ENCODE data around the gene LGALS9.

The LGALS9 gene

GRCh38 chr17:27627514-27627913 lies 3.5 kb upstream of the LGALS9 start:
- TF ChIP-seq TAF1 (IDR thresholded peaks at IDR 0.05; ENCODE audit: low read depth) (no peak), MAX (IDR thresholded peaks at IDR 0.05) (no peak), USF1 (IDR thresholded peaks at IDR 0.05) (no peak), FOXM1 (IDR thresholded peaks at IDR 0.05; ENCODE audit: borderline replicate concordance, low read depth) (no peak), RAD21 (IDR thresholded peaks at IDR 0.05; ENCODE audit: low read depth) (no peak)

GRCh38 chr17:27628376-27628775 lies 2.6 kb upstream of the LGALS9 start:
- TF ChIP-seq FOXM1 (IDR thresholded peaks at IDR 0.05; ENCODE audit: borderline replicate concordance, low read depth): no peak
- TF ChIP-seq EGR1 (IDR thresholded peaks at IDR 0.05): no peak
- no peak for TF ChIP-seq USF1 (IDR thresholded peaks at IDR 0.05)
- no peak for TF ChIP-seq TEAD4 (IDR thresholded peaks at IDR 0.05)
- no peak for TF ChIP-seq NFIC (IDR thresholded peaks at IDR 0.05)
- TF ChIP-seq CREB1 (IDR thresholded peaks at IDR 0.05; ENCODE audit: low read depth): no peak
- TF ChIP-seq CEBPB (IDR thresholded peaks at IDR 0.05): no peak
- TF ChIP-seq TAF1 (IDR thresholded peaks at IDR 0.05; ENCODE audit: low read depth): no peak

GRCh38 chr17:27631411-27631760 lies 398 bp downstream of the LGALS9 start:
- no peak for TF ChIP-seq CREB1 (IDR thresholded peaks at IDR 0.05; ENCODE audit: low read depth)
- TF ChIP-seq TEAD4 (IDR thresholded peaks at IDR 0.05): no peak
- no peak for TF ChIP-seq ZBTB7A (IDR thresholded peaks at IDR 0.05; ENCODE audit: low read depth)
- TF ChIP-seq FOXM1 (IDR thresholded peaks at IDR 0.05; ENCODE audit: borderline replicate concordance, low read depth): no peak
- TF ChIP-seq EGR1 (IDR thresholded peaks at IDR 0.05): no peak
- TF ChIP-seq MAX (IDR thresholded peaks at IDR 0.05): no peak
- TF ChIP-seq REST (IDR thresholded peaks at IDR 0.05; ENCODE audit: low read depth): no peak
- TF ChIP-seq EP300 (IDR thresholded peaks at IDR 0.05; ENCODE audit: borderline replicate concordance): no peak
- TF ChIP-seq USF1 (IDR thresholded peaks at IDR 0.05): no peak
- TF ChIP-seq RAD21 (IDR thresholded peaks at IDR 0.05; ENCODE audit: low read depth): no peak
- TF ChIP-seq TCF12 (IDR thresholded peaks at IDR 0.05; ENCODE audit: low read depth): no peak
- TF ChIP-seq CEBPB (IDR thresholded peaks at IDR 0.05): no peak
- no peak for TF ChIP-seq YY1 (IDR thresholded peaks at IDR 0.05; ENCODE audit: low read depth)
- no peak for TF ChIP-seq NFIC (IDR thresholded peaks at IDR 0.05)
- TF ChIP-seq TAF1 (IDR thresholded peaks at IDR 0.05; ENCODE audit: low read depth): no peak

- TF ChIP-seq FOXM1 (IDR thresholded peaks at IDR 0.05; ENCODE audit: borderline replicate concordance, low read depth) (no peak), USF1 (IDR thresholded peaks at IDR 0.05) (no peak), NFIC (IDR thresholded peaks at IDR 0.05) (no peak), CREB1 (IDR thresholded peaks at IDR 0.05; ENCODE audit: low read depth) (no peak), RAD21 (IDR thresholded peaks at IDR 0.05; ENCODE audit: low read depth) (no peak), ZBTB7A (IDR thresholded peaks at IDR 0.05; ENCODE audit: low read depth) (no peak), TAF1 (IDR thresholded peaks at IDR 0.05; ENCODE audit: low read depth) (no peak), EGR1 (IDR thresholded peaks at IDR 0.05) (no peak)
These were observed 1.1 kb downstream of the LGALS9 start for GRCh38 chr17:27631897-27632725.

GRCh38 chr17:27633312-27634025 lies 2.5 kb downstream of the LGALS9 start:
- TF ChIP-seq ZBTB7A (IDR thresholded peaks at IDR 0.05; ENCODE audit: low read depth) (no peak), USF1 (IDR thresholded peaks at IDR 0.05) (no peak), EGR1 (IDR thresholded peaks at IDR 0.05) (no peak), CEBPB (IDR thresholded peaks at IDR 0.05) (no peak), YY1 (IDR thresholded peaks at IDR 0.05; ENCODE audit: low read depth) (no peak), MAX (IDR thresholded peaks at IDR 0.05) (no peak), TCF12 (IDR thresholded peaks at IDR 0.05; ENCODE audit: low read depth) (no peak), REST (IDR thresholded peaks at IDR 0.05; ENCODE audit: low read depth) (no peak), FOXM1 (IDR thresholded peaks at IDR 0.05; ENCODE audit: borderline replicate concordance, low read depth) (no peak), TAF1 (IDR thresholded peaks at IDR 0.05; ENCODE audit: low read depth) (no peak), RAD21 (IDR thresholded peaks at IDR 0.05; ENCODE audit: low read depth) (no peak), NFIC (IDR thresholded peaks at IDR 0.05) (no peak), EP300 (IDR thresholded peaks at IDR 0.05; ENCODE audit: borderline replicate concordance) (no peak), TEAD4 (IDR thresholded peaks at IDR 0.05) (no peak), CREB1 (IDR thresholded peaks at IDR 0.05; ENCODE audit: low read depth) (no peak)

All from Ishikawa (cell line).